H1 (cell line): Measurements from ENCODE around the gene JAM2. TPM values are rescaled to one million over a fixed set of nuclear protein-coding genes. Genes with fewer than 3 reads are reported as not detected.

Experiments used
- CEBPB ChIP-seq: IDR thresholded peaks from 2 replicates; pipeline ENCODE4 v1.6.1; 2012; ENCODE audit warnings: low read depth, low read length
- EZH2 ChIP-seq: fragments of 200-600 bp; sonication (generic); IDR thresholded peaks from 2 replicates; pipeline ENCODE4 v1.7.1; 2012; ENCODE audit warnings: low read depth, mild to moderate bottlenecking, moderate library complexity, low read length, inconsistent platforms; ENCODE audit not compliant: severe bottlenecking
- HDAC6 ChIP-seq: IDR thresholded peaks from one replicate; pipeline ENCODE4 v1.7.1; 2012; ENCODE audit warnings: low read depth, mild to moderate bottlenecking, inconsistent platforms, low read length, moderate library complexity
- NANOG ChIP-seq: IDR thresholded peaks from 2 replicates; pipeline ENCODE4 v1.6.1; 2011; ENCODE audit warnings: low read length, low read depth, mild to moderate bottlenecking, inconsistent platforms; ENCODE audit not compliant: insufficient read depth, poor library complexity, severe bottlenecking
- SP4 ChIP-seq: IDR thresholded peaks from 2 replicates; pipeline ENCODE4 v1.6.1; 2012; ENCODE audit warnings: low read length, inconsistent platforms
- TCF12 ChIP-seq: IDR thresholded peaks from 2 replicates; pipeline ENCODE4 v1.6.1; 2011; ENCODE audit warnings: low read depth, mild to moderate bottlenecking, low read length
- ZNF274 ChIP-seq: IDR thresholded peaks from 2 replicates; pipeline ENCODE4 v1.7.0; 2012; ENCODE audit warnings: low read length, borderline replicate concordance; ENCODE audit errors: extremely low read depth
- polyA plus RNA-seq, 7 experiments: library from polyadenylated mRNA; depleted of rRNA in 3 of 7; stranded (reverse) in 5 of 7; unstranded in 2 of 7; fragments of >200 nt in 5 of 7; fragments of 200-250 nt in 2 of 7; gene quantifications; 1 replicate in 5 of 7; 2 replicates in 1 of 7; 4 replicates in 1 of 7; pipeline versions ENCODE4 v1.2.1 to v1.2.3, GENCODE V29; 2011 to 2013; ENCODE audit warnings: missing spikeins in 2 of 7, mixed read lengths in 2 of 7
- total RNA-seq: library from RNA; stranded (reverse); fragmentation: NEBNext Ultra II Directional; extraction: Animal tissue kit (Norgen Biotek cat#: 25700); gene quantifications from 2 replicates; pipeline ENCODE4 v1.2.1, GENCODE V29; 2021

The JAM2 gene
- total and polyA plus RNA-seq, 2 of the 8 experiments (the other 6 are each of a cell fraction or from before 2014, with no cell fraction given) = 4.9 to 9.5 TPM

DNA sequence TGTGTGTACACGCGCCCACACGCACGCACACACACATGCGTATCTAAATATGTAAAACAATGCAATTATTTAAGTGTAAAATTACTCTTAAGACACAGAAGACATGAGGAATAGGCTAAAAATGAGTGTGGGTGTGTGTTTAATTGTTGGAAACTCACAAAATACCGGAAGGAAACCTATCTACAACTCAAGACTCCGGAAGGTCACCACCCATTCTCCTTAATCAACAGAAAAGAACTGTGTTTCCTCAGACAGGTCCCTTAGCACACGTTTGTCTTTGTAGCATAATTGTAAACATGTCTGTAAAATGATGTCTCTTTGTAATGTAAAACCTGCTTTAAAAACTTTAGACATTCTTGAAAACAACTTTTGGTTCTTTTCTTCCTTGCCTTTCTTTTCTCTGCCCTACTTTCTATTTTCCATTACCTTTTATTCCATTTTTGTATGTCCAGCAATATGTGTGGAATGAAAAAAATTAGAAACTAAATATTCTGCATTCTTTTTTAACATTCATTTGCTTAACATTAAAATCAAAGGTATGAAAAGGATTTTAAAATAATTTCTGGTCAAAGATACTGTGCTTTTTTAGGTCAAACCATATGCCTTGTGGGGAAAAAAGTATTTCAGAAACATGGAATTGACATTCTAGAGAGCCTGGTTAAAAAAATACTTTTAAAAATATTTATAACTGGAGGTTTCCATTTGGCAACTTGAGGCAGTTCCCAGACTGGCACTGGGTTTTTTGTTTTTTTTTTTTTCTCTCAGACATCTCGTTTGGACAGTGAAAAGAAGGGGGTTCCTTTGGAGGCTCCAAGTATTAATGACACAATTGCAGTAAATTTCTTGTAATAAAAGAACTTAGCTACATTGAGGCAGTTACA lies 49.5 kb downstream of the JAM2 start (continued):
- TF ChIP-seq EZH2 = no peak
- TF ChIP-seq NANOG = no peak
- no peak for TF ChIP-seq TCF12
- no peak for TF ChIP-seq CEBPB
- TF ChIP-seq ZNF274 = no peak
- no peak for TF ChIP-seq HDAC6
- TF ChIP-seq SP4 = no peak
